Naive thymus-derived CD4-positive, alpha-beta T cell (primary cell): ENCODE results near the gene SORCS2. TPM values are rescaled to one million over a fixed set of nuclear protein-coding genes. Genes with fewer than 3 reads are reported as not detected.

Source experiments
- ATAC-seq: fragments of 150-1000 bp; cut with Tn5 transposase; 2 replicates; pipeline ENCODE4 v1.10.0; 2021; ENCODE audit warnings: mild to moderate bottlenecking, moderate library complexity
- CTCF ChIA-PET: fragments of 350-600 bp; sonication (Branson Sonifier 250); formaldehyde crosslinking; loops from one replicate; lab custom pipeline; 2021; ENCODE audit warnings: antibody characterized with exemption; lab: Charles Lee
- POLR2A ChIA-PET: fragments of 350-600 bp; sonication (Branson Sonifier 250); formaldehyde crosslinking; loops from one replicate; lab custom pipeline; 2021; ENCODE audit warnings: antibody characterized with exemption, inconsistent platforms; lab: Charles Lee
- DNase-seq, 9 donors: peaks; one replicate each; pipeline versions ENCODE4 v3.0.0 to v3.0.0-alpha.2; 2020 to 2022; ENCODE audit warnings: mixed read lengths in 1 of 9
- H3K27ac ChIP-seq: one replicate; pipeline ENCODE4 v1.7.0; 2013; ENCODE audit warnings: mild to moderate bottlenecking, low read depth, low read length, moderate library complexity
- H3K27me3 ChIP-seq, 2 donors: one replicate each; pipeline ENCODE4 v1.7.0; 2013; ENCODE audit warnings: low read length in 2 of 2, mild to moderate bottlenecking in 2 of 2, moderate library complexity in 2 of 2; ENCODE audit not compliant: control insufficient read depth in 2 of 2, insufficient read depth in 2 of 2
- H3K36me3 ChIP-seq, 3 experiments: 1 replicate in 2 of 3; 2 replicates in 1 of 3; pipeline ENCODE4 v1.7.0; 2013; ENCODE audit warnings: low read length in 3 of 3, mild to moderate bottlenecking in 3 of 3, moderate library complexity in 1 of 3; ENCODE audit not compliant: insufficient read depth in 3 of 3, control insufficient read depth in 2 of 3
- H3K4me1 ChIP-seq, 2 donors: one replicate each; pipeline ENCODE4 v1.7.0; 2013; ENCODE audit warnings: low read length in 2 of 2, mild to moderate bottlenecking in 2 of 2, moderate library complexity in 1 of 2; ENCODE audit not compliant: control insufficient read depth in 2 of 2, insufficient read depth in 2 of 2
- H3K4me3 ChIP-seq: 2 replicates; pipeline ENCODE4 v1.7.0; 2013; ENCODE audit warnings: mild to moderate bottlenecking, low read length
- H3K9me3 ChIP-seq, 3 experiments: 1 replicate in 2 of 3; 2 replicates in 1 of 3; pipeline ENCODE4 v1.7.0; 2013; ENCODE audit warnings: low read length in 3 of 3; ENCODE audit not compliant: control insufficient read depth in 2 of 3
- H3K27ac Mint-ChIP-seq, 9 donors: one replicate each; pipeline ENCODE4 v1.8.0; 2020 to 2022; ENCODE audit warnings: mixed read lengths in 9 of 9, mild to moderate bottlenecking in 8 of 9, moderate library complexity in 5 of 9, inconsistent platforms in 2 of 9
- H3K27me3 Mint-ChIP-seq, 5 donors: one replicate each; pipeline ENCODE4 v1.8.0; 2021 to 2022; ENCODE audit warnings: mixed read lengths in 5 of 5, mild to moderate bottlenecking in 1 of 5
- H3K36me3 Mint-ChIP-seq, 5 donors: one replicate each; pipeline ENCODE4 v1.8.0; 2020 to 2022; ENCODE audit warnings: mixed read lengths in 5 of 5, mild to moderate bottlenecking in 3 of 5, inconsistent platforms in 1 of 5
- H3K4me1 Mint-ChIP-seq, 7 donors: one replicate each; pipeline ENCODE4 v1.8.0; 2020 to 2022; ENCODE audit warnings: mixed read lengths in 7 of 7, mild to moderate bottlenecking in 3 of 7, inconsistent platforms in 1 of 7
- H3K4me3 Mint-ChIP-seq, 10 donors: one replicate each; pipeline ENCODE4 v1.8.0; 2020 to 2022; ENCODE audit warnings: mild to moderate bottlenecking in 10 of 10, mixed read lengths in 10 of 10, moderate library complexity in 6 of 10, inconsistent platforms in 2 of 10
- H3K9me3 Mint-ChIP-seq, 11 donors: one replicate each; pipeline ENCODE4 v1.8.0; 2020 to 2022; ENCODE audit warnings: mixed read lengths in 11 of 11, mild to moderate bottlenecking in 4 of 11, inconsistent platforms in 1 of 11, moderate library complexity in 1 of 11
- intact Hi-C, 2 donors: fragments of 100-400 bp; cut with micrococcal nuclease; formaldehyde crosslinking; loops; one replicate each; pipeline ENCODE4 v1.15.1; 2023
- polyA plus RNA-seq, 2 donors: library from polyadenylated mRNA; unstranded; fragments of 300-500 nt; fragmentation: Illumina TruSeq; gene quantifications; one replicate each; pipeline ENCODE4 v1.2.3, GENCODE V29; 2021
- total RNA-seq, 6 experiments: library from RNA in 5 of 6; stranded (reverse) in 5 of 6; gene quantifications; 1 replicate in 5 of 6; 2 replicates in 1 of 6; pipeline ENCODE4 v1.2.3 and lab custom pipeline; 2021 to 2026

SORCS2 gene
- total and polyA plus RNA-seq, 7 experiments from 2014 or later = 0.10 TPM; not detected in 6

DNA sequence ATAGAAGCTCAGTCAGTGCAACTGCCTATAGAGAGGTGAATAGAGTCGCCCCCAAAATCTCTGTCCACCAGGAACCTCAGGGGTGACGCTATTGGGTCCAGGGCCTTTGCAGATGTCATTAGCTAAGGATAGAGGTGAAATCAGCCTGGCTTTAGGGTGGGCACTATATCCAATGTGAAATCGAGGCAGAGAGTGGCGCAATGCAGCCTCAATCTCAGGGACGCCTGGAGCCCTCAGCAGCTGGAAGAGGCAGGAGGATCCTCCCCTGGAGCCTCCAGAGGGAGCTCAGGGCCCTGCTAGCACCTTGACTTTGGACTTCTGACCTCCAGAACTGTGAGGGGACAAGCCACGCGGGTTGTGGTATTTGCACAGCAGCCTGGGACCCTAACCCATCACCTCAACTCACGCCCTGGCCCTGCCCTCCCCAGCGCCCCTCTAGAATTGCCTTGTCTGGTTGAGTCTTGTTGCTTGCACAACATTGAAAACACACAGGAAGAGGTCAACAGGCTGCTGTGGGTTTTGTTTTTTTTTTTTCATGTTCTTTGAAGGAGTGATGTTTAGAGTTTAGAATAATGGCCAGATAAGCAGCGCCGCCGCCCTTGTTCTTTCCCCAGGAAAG lies 331.8 kb downstream of the SORCS2 start:
- H3K27ac ChIP-seq = no peak overlapping the region
- Mint-ChIP-seq H3K27ac (peak overlapping the region in 1 of 9 donors; percentile 77), H3K27me3 (peaks cover 24 to 84% (median 45%) of the 10 kb centered on the region in 5 donors), H3K36me3 (no peaks in the 10 kb centered on the region), H3K4me3 (peak overlapping the region in 3 of 10 donors; percentile 25 to 62 (median 34)), H3K4me1 (peaks cover 0 to 25% (median 0%) of the 10 kb centered on the region in 7 donors), H3K9me3 (no peaks in the 10 kb centered on the region)
- intact Hi-C loops = loop anchor here in 1 of 2 donors (10.0 kb wide), 1 partner anchor 281 kb away; no protein-coding TSS in a partner anchor
- H3K27me3 ChIP-seq = no peaks in the 10 kb centered on the region
- H3K9me3 ChIP-seq = no peaks in the 10 kb centered on the region
- POLR2A ChIA-PET = no interaction called here
- DNase-seq (no peak), ATAC-seq (no peak)
- no peak overlapping the region for H3K4me3 ChIP-seq
- no peaks in the 10 kb centered on the region for H3K36me3 ChIP-seq
- CTCF ChIA-PET = no interaction called here
- peaks cover 0 to 6% of the 10 kb centered on the region in 2 donors for H3K4me1 ChIP-seq

DNA sequence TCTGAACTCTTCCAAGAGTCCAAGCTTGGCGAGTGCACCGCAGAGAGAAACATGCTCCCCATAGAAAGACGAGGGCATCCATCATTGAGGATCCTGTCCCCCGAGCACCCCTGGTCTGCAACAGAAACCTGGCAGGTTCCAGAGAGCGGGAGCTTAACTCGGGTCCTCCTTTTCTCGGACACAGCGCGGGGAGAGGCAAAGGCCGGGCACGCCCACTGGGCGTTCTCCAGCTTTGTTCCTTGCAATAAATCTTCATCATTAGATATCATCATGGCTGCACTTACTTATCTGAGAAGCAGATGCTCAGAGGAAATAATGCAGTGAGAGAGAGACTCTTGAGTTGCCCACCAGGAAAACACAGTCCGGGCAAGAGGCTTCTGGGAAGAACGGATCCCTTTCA lies 332.5 kb downstream of the SORCS2 start:
- intact Hi-C loops = loop anchor here in 1 of 2 donors (10.0 kb wide), 1 partner anchor 280 kb away; no protein-coding TSS in a partner anchor
- peak overlapping the region in 1 of 10 donors; percentile 62 for H3K4me3 Mint-ChIP-seq
- POLR2A ChIA-PET = no interaction called here
- H3K27ac Mint-ChIP-seq = peak overlapping the region in 1 of 9 donors; percentile 77
- Histone ChIP-seq H3K36me3 (no peaks in the 10 kb centered on the region), H3K27ac (no peak overlapping the region), H3K27me3 (no peaks in the 10 kb centered on the region), H3K4me1 (peaks cover 0 to 6% of the 10 kb centered on the region in 2 donors), H3K9me3 (no peaks in the 10 kb centered on the region), H3K4me3 (no peak overlapping the region)
- DNase-seq (no peak), ATAC-seq (no peak)
- CTCF ChIA-PET = no interaction called here
- H3K4me1 Mint-ChIP-seq = peaks cover 0 to 25% (median 0%) of the 10 kb centered on the region in 7 donors
- H3K36me3 Mint-ChIP-seq = no peaks in the 10 kb centered on the region
- H3K27me3 Mint-ChIP-seq = peaks cover 24 to 84% (median 45%) of the 10 kb centered on the region in 5 donors
- H3K9me3 Mint-ChIP-seq = no peaks in the 10 kb centered on the region

DNA sequence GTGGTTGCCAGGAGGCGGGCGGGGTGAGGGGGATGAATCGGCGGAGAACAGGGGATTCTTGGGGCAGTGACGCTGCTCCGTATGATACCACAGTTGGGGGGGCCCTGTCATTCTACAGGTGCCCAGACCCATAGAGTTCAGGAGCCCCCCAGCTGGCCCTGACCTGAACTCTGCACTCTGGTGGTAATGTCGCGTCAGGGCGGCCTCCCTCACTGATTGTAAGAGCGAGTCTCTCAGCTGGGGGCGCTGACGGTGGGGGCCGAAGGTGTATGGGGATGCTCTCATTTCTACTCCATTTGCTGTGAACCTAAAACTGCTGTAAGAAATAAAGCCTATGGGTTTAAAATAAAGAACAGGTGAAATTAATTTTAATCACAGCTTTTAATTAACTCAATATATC lies 334.2 kb downstream of the SORCS2 start:
- H3K4me1 ChIP-seq = peaks cover 0 to 6% of the 10 kb centered on the region in 2 donors
- no peaks in the 10 kb centered on the region for H3K9me3 ChIP-seq
- Mint-ChIP-seq H3K27me3 (peaks cover 21 to 78% (median 44%) of the 10 kb centered on the region in 5 donors), H3K36me3 (no peaks in the 10 kb centered on the region), H3K4me1 (peaks cover 0 to 25% (median 0%) of the 10 kb centered on the region in 7 donors), H3K27ac (no peak overlapping the region), H3K4me3 (no peak overlapping the region), H3K9me3 (no peaks in the 10 kb centered on the region)
- H3K27me3 ChIP-seq = no peaks in the 10 kb centered on the region
- ATAC-seq (no peak), DNase-seq (no peak)
- H3K4me3 ChIP-seq = no peak overlapping the region
- no peaks in the 10 kb centered on the region for H3K36me3 ChIP-seq
- POLR2A ChIA-PET = no interaction called here
- no peak overlapping the region for H3K27ac ChIP-seq
- CTCF ChIA-PET = no interaction called here
- intact Hi-C loops = loop anchor here in 1 of 2 donors (10.0 kb wide), 1 partner anchor 278 kb away; no protein-coding TSS in a partner anchor

DNA sequence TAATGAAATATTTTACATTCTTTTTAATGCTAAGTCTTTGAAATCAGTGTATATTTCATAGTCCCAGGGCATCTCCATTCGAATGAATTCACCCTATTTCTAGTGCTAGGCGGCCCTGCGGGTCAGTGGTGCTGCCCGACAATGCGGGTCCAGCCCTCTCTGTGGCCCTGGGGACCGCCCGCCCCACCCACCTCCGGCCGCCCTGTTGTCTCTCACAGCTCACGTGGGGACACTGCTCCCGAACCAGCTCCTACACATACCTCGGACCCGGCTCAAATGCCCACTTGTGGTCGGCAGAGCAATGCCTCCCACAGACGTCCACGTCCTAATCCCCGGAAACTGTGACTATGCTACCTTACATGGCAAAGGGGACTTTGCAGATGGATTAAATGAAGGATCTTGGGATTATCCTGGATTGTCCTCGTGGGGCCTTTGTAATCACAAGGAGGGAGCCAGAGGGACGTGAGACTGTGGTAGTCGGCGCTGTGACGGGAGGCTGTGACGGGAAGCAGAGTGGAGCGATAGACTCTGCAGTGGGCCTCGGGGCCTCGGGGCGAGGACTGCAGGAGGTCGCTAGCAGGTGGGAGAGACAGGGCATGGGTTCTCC lies 334.7 kb downstream of the SORCS2 start:
- DNase-seq = no peak
- intact Hi-C loops = loop anchor here in 1 of 2 donors (10.0 kb wide), 1 partner anchor 278 kb away; no protein-coding TSS in a partner anchor
- no peaks in the 10 kb centered on the region for H3K9me3 Mint-ChIP-seq
- H3K27ac ChIP-seq = no peak overlapping the region
- ChIA-PET POLR2A (no interaction called here), CTCF (no interaction called here)
- H3K4me3 Mint-ChIP-seq = no peak overlapping the region
- H3K27me3 ChIP-seq = no peaks in the 10 kb centered on the region
- peaks cover 0 to 25% (median 0%) of the 10 kb centered on the region in 7 donors for H3K4me1 Mint-ChIP-seq
- no peak overlapping the region for H3K4me3 ChIP-seq
- H3K36me3 ChIP-seq = no peaks in the 10 kb centered on the region
- H3K36me3 Mint-ChIP-seq = no peaks in the 10 kb centered on the region
- ATAC-seq = no peak
- peaks cover 18 to 79% (median 39%) of the 10 kb centered on the region in 5 donors for H3K27me3 Mint-ChIP-seq
- no peaks in the 10 kb centered on the region for H3K9me3 ChIP-seq
- H3K4me1 ChIP-seq = peaks cover 0 to 6% of the 10 kb centered on the region in 2 donors
- peak overlapping the region in 1 of 9 donors; percentile 51 for H3K27ac Mint-ChIP-seq

DNA sequence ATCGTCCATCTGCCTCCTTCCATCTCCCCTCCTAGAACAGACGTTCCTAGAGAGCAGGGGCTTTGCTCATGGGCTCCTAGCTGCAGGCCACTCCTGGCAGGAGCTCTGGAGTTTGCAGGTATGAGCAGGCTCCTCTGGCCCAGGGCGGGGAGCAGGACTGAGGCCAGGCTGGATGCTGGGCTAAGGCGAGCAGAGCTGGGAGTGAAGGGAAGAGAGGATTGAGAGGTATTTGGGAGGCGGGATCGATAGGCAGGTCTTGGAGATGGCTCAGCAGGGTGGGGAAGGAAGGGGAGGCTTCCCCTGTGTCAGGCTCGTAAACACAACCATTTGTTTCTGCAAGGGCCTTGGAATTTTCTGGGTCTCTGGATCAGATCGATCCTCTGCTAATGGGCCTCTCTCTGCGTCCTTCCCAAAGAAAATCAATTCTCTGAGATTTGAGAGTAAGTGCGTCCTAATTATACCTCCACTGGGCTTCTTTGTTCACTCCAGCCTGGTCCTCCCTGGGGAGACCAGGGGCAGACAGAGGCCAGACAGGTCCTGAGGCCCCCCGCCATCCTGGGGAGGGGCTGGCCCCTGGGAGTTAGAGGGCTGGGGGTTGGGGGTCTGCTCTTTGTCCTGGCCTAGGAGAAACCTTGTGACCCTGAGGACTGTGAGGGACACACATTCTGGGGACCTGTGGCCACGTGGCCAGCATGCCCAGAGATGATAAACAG lies 337.2 kb downstream of the SORCS2 start:
- H3K36me3 Mint-ChIP-seq = no peaks in the 10 kb centered on the region
- POLR2A ChIA-PET = no interaction called here
- CTCF ChIA-PET = no interaction called here

GRCh38 chr4:7530082-7530481 lies 337.7 kb downstream of the SORCS2 start:
- intact Hi-C loops = no loop called here
- no peaks in the 10 kb centered on the region for H3K36me3 Mint-ChIP-seq
- Histone ChIP-seq H3K27me3 (no peaks in the 10 kb centered on the region), H3K36me3 (no peaks in the 10 kb centered on the region), H3K27ac (no peak overlapping the region), H3K4me1 (no peaks in the 10 kb centered on the region), H3K9me3 (no peaks in the 10 kb centered on the region), H3K4me3 (no peak overlapping the region)
- ATAC-seq (no peak), DNase-seq (no peak)
- H3K4me1 Mint-ChIP-seq = peaks cover 0 to 8% (median 0%) of the 10 kb centered on the region in 7 donors
- no peak overlapping the region for H3K27ac Mint-ChIP-seq
- no peak overlapping the region for H3K4me3 Mint-ChIP-seq
- peaks cover 0 to 6% (median 0%) of the 10 kb centered on the region in 11 donors for H3K9me3 Mint-ChIP-seq
- ChIA-PET POLR2A (no interaction called here), CTCF (no interaction called here)
- peaks cover 4 to 60% (median 15%) of the 10 kb centered on the region in 5 donors for H3K27me3 Mint-ChIP-seq

More for the DNA sequence above, 337.2 kb downstream of the SORCS2 start:
- H3K4me3 ChIP-seq = no peak overlapping the region
- ATAC-seq = no peak
- H3K9me3 Mint-ChIP-seq = peaks cover 0 to 6% (median 0%) of the 10 kb centered on the region in 11 donors
- no peak overlapping the region for H3K27ac Mint-ChIP-seq
- peaks cover 4 to 65% (median 21%) of the 10 kb centered on the region in 5 donors for H3K27me3 Mint-ChIP-seq
- H3K4me1 ChIP-seq = peaks cover 0 to 5% of the 10 kb centered on the region in 2 donors
- intact Hi-C loops = loop anchor here in 1 of 2 donors (10.0 kb wide), 1 partner anchor 275 kb away; no protein-coding TSS in a partner anchor
- H3K4me3 Mint-ChIP-seq = no peak overlapping the region
- peaks cover 0 to 14% (median 0%) of the 10 kb centered on the region in 7 donors for H3K4me1 Mint-ChIP-seq
- no peak for DNase-seq
- no peaks in the 10 kb centered on the region for H3K36me3 ChIP-seq
- no peaks in the 10 kb centered on the region for H3K9me3 ChIP-seq
- no peak overlapping the region for H3K27ac ChIP-seq
- H3K27me3 ChIP-seq = no peaks in the 10 kb centered on the region
